CD4-positive, alpha-beta T cell treated with Interleukin-4 for 1 hour (primary cell): ENCODE data around the gene MACROD1.
"Not testable (repeated sequence)": the region's sequence is repeated elsewhere in the genome, so short reads cannot be mapped to it uniquely, and the experiment has no call there.

Experiments
- DNase-seq, 2 donors: peaks; one replicate each; pipeline ENCODE4 v3.0.0-alpha.2; 2020 to 2022

The MACROD1 gene

GRCh38 chr11:64052938-64053622 lies 112.8 kb downstream of the MACROD1 start:
- DNase-seq, result no peak

GRCh38 chr11:64052436-64052835 lies 113.5 kb downstream of the MACROD1 start:
- no peak for DNase-seq

- no peak for DNase-seq
These were observed 114.6 kb downstream of the MACROD1 start for GRCh38 chr11:64051297-64051696.

- DNase-seq, result no peak
These were observed 116.4 kb downstream of the MACROD1 start for GRCh38 chr11:64049509-64049908.

- no peak for DNase-seq
These were observed 117.7 kb downstream of the MACROD1 start for GRCh38 chr11:64048042-64048854.

DNA sequence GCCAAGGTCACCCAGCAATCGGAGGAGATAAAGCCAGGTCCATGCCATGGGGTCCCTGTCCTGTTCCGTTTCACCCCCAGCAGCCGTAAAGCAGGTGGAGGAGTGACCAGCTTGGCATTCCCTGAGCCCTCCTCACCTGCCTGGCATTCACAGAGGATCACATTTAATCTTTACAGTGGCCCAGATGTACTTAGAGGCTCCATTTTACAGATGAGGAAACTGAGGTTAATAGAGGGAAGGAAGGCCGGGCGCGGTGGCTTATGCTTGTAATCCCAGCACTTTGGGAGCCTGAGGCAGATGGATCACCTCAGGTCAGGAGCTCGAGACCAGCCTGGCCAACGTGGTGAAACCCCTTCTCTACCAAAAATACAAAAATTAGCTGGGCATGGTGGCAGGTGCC lies 118.5 kb downstream of the MACROD1 start:
- not testable (repeated sequence) for DNase-seq

GRCh38 chr11:64045700-64046099 lies 120.2 kb downstream of the MACROD1 start:
- no peak for DNase-seq

- DNase-seq, result no peak
These were observed 121.1 kb downstream of the MACROD1 start for GRCh38 chr11:64044730-64045393.

GRCh38 chr11:64043545-64043944 lies 122.4 kb downstream of the MACROD1 start:
- no peak for DNase-seq

GRCh38 chr11:64042301-64042700 lies 123.6 kb downstream of the MACROD1 start:
- no peak for DNase-seq

GRCh38 chr11:64041846-64042245 lies 124.1 kb downstream of the MACROD1 start:
- no peak for DNase-seq

DNA sequence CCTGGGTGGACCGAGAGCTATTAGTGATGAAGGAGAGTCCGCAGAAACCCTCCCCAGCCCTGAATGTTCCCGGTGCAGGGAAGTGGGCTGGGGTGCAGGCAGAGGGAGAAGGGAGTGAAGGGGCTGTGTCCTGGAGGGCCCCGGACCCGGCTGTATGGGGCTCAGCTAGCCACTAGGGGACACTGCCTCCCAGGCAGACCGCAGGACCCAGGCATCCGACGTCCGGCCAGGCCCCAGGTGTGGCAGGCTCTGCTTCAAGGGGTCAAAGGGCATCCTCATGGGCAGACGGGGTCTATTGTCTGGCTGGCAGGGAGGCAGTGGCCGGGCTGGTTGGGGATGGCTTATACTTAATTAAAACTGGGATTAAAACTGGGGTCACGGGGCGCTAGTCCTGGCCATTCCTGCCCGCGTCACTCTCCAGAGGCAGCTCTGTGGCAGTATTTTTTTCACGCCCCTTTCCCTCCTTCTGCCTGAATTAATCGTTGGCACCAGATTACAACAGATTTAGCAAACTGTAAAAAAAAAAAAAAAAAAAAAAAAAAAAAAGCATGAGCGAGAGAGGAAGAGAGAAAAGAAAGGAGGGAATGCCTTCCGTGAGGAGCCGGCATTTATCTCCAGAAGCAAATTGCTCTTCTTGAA lies 125.1 kb downstream of the MACROD1 start:
- DNase-seq, result no peak

- DNase-seq, result no peak
These were observed 126.8 kb downstream of the MACROD1 start for GRCh38 chr11:64039012-64039665.

DNA sequence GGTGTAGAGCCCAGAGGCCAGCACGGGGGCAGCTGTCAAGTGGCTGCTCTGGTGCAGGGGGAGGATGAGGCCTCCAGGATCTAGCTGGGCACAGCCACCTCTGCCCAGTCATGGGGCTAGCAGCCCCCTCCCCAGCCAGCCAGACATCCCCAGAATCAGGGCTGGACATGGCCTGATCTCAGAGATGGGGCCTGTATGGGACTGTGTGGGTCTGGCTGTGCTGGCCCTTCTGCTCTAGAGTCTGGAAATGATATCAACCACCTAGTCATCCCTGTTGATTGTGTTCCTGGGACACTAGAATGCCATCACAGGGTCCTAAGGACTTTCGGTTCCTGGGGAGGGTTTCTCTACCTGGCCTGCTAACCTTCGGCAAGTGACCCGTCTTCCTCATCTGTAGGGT lies 127.4 kb downstream of the MACROD1 start:
- DNase-seq, result no peak

- DNase-seq, result no peak
These were observed 128.8 kb downstream of the MACROD1 start for GRCh38 chr11:64037027-64037634.

GRCh38 chr11:64036087-64037026 lies 129.6 kb downstream of the MACROD1 start:
- no peak for DNase-seq

DNA sequence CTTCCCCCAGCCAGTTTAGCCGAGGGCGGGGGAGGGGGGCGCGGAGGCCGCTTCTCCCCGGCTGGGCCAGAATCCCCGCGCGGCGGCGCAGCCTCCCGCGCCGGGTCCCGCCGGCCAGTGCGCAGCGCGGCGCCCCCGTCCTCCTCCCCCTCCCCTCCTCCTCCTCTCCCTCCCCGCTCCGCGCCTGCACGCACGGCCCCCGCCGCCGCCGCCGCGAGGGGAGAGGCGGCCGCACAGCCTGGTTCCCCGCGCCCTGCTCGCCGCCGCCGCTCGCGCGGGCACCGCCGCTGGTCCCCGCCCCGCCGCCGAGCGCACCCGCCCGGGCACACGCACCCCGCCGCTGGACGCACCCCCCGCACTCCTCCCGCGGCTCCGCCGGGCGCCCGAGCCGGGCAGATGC lies 130.3 kb downstream of the MACROD1 start, which contains the start of gene FLRT1:
Gene FLRT1, plus strand, starts transcription at position 356 of the 400 bp plus-strand sequence. CDS start 80,337 bp downstream, outside the sequence.
- no peak for DNase-seq

DNA sequence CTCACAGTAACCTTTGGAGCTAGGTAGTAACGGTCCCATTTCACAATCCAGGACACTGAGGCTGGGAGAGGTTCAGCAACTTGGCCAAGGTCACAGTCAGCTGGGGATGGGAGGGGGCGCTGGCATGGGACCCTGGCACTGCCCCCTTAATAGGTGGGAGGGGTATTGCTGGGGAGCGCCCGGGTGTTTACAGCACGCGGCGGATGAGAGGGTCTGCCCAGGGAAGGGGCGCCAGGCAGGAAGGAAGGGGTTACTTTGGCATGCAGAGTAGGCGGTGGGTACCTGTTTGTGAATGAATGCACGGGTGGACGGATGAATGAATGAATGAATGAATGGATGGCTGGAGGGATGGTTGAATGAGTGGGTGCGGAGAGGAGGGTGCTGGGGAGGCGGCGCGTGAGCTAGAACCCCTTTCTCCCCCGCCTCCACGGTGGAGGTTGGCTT lies 130.8 kb downstream of the MACROD1 start:
- DNase-seq, result no peak

DNA sequence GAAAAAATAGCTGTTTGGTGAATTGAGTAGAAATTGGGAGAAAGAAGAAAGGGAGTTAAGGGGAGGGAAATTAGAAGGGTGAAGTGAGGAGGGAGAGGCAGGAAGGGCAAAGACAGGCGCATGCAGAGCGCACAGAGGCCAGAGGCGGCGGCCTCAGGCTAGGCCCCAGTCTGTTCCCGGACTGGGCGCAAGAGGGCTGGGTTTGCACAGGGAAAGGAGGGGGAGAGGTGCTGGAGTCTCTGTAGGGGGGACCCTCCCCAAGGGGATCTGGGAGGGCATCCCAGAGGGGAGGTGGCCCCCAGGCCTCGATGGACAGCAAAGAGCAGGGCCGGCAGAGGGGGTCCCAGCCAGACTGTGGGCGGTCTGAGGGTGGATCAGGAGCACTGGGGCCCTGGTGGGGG lies 131.5 kb downstream of the MACROD1 start:
- DNase-seq, result no peak

GRCh38 chr11:64032050-64032449 lies 133.9 kb downstream of the MACROD1 start:
- no peak for DNase-seq

- DNase-seq, result no peak
These were observed 134.9 kb downstream of the MACROD1 start for GRCh38 chr11:64031001-64031400.
